Hepatocyte (in vitro differentiated cells): ENCODE data around the gene RPAP2. TPM values are rescaled to one million over a fixed set of nuclear protein-coding genes. Genes with fewer than 3 reads are reported as not detected.
"Not testable (repeated sequence)": the region's sequence is repeated elsewhere in the genome, so short reads cannot be mapped to it uniquely, and the experiment has no call there.

Source experiments
- DNase-seq: peaks from one replicate; pipeline ENCODE4 v3.0.0-alpha.2; 2016; ENCODE audit warnings: low spot score
- H2AFZ ChIP-seq: fragments of 200-600 bp; sonication (generic); 2 replicates; pipeline ENCODE4 v1.6.0; 2016; ENCODE audit warnings: antibody characterized with exemption, mild to moderate bottlenecking
- H3K27ac ChIP-seq: fragments of 200-600 bp; sonication (generic); 2 replicates; pipeline ENCODE4 v1.5.1; 2016; ENCODE audit warnings: mild to moderate bottlenecking
- H3K27me3 ChIP-seq: fragments of 200-600 bp; sonication (generic); 2 replicates; pipeline ENCODE4 v1.6.1; 2016
- H3K36me3 ChIP-seq: fragments of 200-600 bp; sonication (generic); replicated peaks from 2 replicates; pipeline ENCODE4 v1.5.1; 2016; ENCODE audit warnings: low read depth; ENCODE audit not compliant: insufficient read depth
- H3K4me1 ChIP-seq: fragments of 200-600 bp; sonication (generic); 2 replicates; pipeline ENCODE4 v1.5.1; 2016; ENCODE audit warnings: mild to moderate bottlenecking, moderate library complexity; ENCODE audit not compliant: insufficient read depth
- H3K4me2 ChIP-seq: fragments of 200-600 bp; sonication (generic); 2 replicates; pipeline ENCODE4 v1.6.0; 2016
- H3K4me3 ChIP-seq: fragments of 200-600 bp; sonication (generic); 2 replicates; pipeline ENCODE4 v1.5.1; 2016; ENCODE audit warnings: mild to moderate bottlenecking
- H3K79me2 ChIP-seq: fragments of 200-600 bp; sonication (generic); 2 replicates; pipeline ENCODE4 v1.6.0; 2017; ENCODE audit warnings: mild to moderate bottlenecking
- H3K9me2 ChIP-seq: fragments of 200-600 bp; sonication (generic); replicated peaks from 2 replicates; pipeline ENCODE4 v1.6.0; 2017; ENCODE audit warnings: mild to moderate bottlenecking; ENCODE audit not compliant: insufficient read depth
- H3K9me3 ChIP-seq: fragments of 200-600 bp; sonication (generic); 2 replicates; pipeline ENCODE4 v1.5.1; 2016; ENCODE audit warnings: low read depth, mild to moderate bottlenecking
- H4K20me1 ChIP-seq: fragments of 200-600 bp; sonication (generic); 2 replicates; pipeline ENCODE4 v1.6.0; 2016; ENCODE audit warnings: mild to moderate bottlenecking; ENCODE audit not compliant: insufficient read depth, poor library complexity, severe bottlenecking
- CTCF ChIP-seq: fragments of 200-600 bp; sonication (generic); IDR thresholded peaks from 2 replicates; pipeline ENCODE4 v1.5.1; 2016; ENCODE audit warnings: antibody characterized with exemption, mild to moderate bottlenecking; ENCODE audit not compliant: poor library complexity
- EZH2 ChIP-seq: fragments of 200-600 bp; sonication (generic); IDR thresholded peaks from 2 replicates; pipeline ENCODE4 v1.6.1; 2016; ENCODE audit warnings: antibody characterized with exemption, mild to moderate bottlenecking, borderline replicate concordance
- EZH2phosphoT487 ChIP-seq: fragments of 200-600 bp; sonication (generic); IDR thresholded peaks from one replicate; pipeline ENCODE4 v1.6.1; 2018; ENCODE audit warnings: antibody characterized with exemption, mild to moderate bottlenecking, low read depth, moderate library complexity; ENCODE audit not compliant: unreplicated experiment, severe bottlenecking
- WGBS: methylation state at CpG from one replicate; pipeline ENCODE4 v1.1.6; 2016; ENCODE audit warnings: low lambda C conversion rate; ENCODE audit errors: missing lambda C conversion rate; 5-methylcytosine and 5-hydroxymethylcytosine counted together
- polyA plus RNA-seq: library from polyadenylated mRNA; unstranded; fragments of >200 nt; fragmentation: Nextera tagmentation; extraction: Ambion mirVana; gene quantifications from 2 replicates; pipeline ENCODE4 v1.2.1, GENCODE V29; 2016
- total RNA-seq: library from RNA; depleted of rRNA; stranded (reverse); fragments of >200 nt; gene quantifications from 2 replicates; pipeline ENCODE4 v1.2.3, GENCODE V29; 2014

Gene RPAP2
- total and polyA plus RNA-seq, 2 experiments from 2014 or later, result 20.7 to 23.4 TPM

GRCh38 chr1:92419642-92420041, 120.8 kb downstream of the RPAP2 start:
- H4K20me1 ChIP-seq, result no peaks in the 10 kb centered on the region
- H3K27ac ChIP-seq, result no peak overlapping the region
- DNase-seq, result no peak
- no peak for TF ChIP-seq CTCF
- no peak for TF ChIP-seq EZH2phosphoT487
- TF ChIP-seq EZH2, result no peak
- 84% methylated on average over 4 of the region's 4 CpGs for WGBS
- no peaks in the 10 kb centered on the region for H3K9me3 ChIP-seq
- H3K4me3 ChIP-seq, result no peak overlapping the region
- H2AFZ ChIP-seq, result no peak overlapping the region
- no peaks in the 10 kb centered on the region for H3K4me1 ChIP-seq
- no peak overlapping the region for H3K4me2 ChIP-seq
- no peaks in the 10 kb centered on the region for H3K36me3 ChIP-seq
- no peaks in the 10 kb centered on the region for H3K9me2 ChIP-seq
- H3K27me3 ChIP-seq, result no peaks in the 10 kb centered on the region
- no peaks in the 10 kb centered on the region for H3K79me2 ChIP-seq

- H3K36me3 ChIP-seq, result no peaks in the 10 kb centered on the region
- WGBS, result 65% methylated on average over 4 of the region's 4 CpGs
- no peak overlapping the region for H3K27ac ChIP-seq
- no peaks in the 10 kb centered on the region for H3K9me3 ChIP-seq
- H3K79me2 ChIP-seq, result no peaks in the 10 kb centered on the region
- H3K4me1 ChIP-seq, result no peaks in the 10 kb centered on the region
- H3K27me3 ChIP-seq, result no peaks in the 10 kb centered on the region
- no peak overlapping the region for H3K4me2 ChIP-seq
- no peaks in the 10 kb centered on the region for H4K20me1 ChIP-seq
- TF ChIP-seq EZH2, result no peak
- TF ChIP-seq EZH2phosphoT487, result no peak
- TF ChIP-seq CTCF, result no peak
- H3K9me2 ChIP-seq, result no peaks in the 10 kb centered on the region
- DNase-seq, result no peak
- H2AFZ ChIP-seq, result no peak overlapping the region
- no peak overlapping the region for H3K4me3 ChIP-seq
Observed at GRCh38 chr1:92424381-92424780, 125.5 kb downstream of the RPAP2 start.

GRCh38 chr1:92425617-92426016, 126.8 kb downstream of the RPAP2 start:
- no peaks in the 10 kb centered on the region for H3K9me3 ChIP-seq
- WGBS, result 76% methylated on average over 2 of the region's 2 CpGs
- TF ChIP-seq EZH2phosphoT487 (no peak), EZH2 (no peak), CTCF (no peak)
- no peaks in the 10 kb centered on the region for H4K20me1 ChIP-seq
- no peak for DNase-seq
- no peak overlapping the region for H3K27ac ChIP-seq
- no peak overlapping the region for H3K4me2 ChIP-seq
- no peaks in the 10 kb centered on the region for H3K79me2 ChIP-seq
- H3K9me2 ChIP-seq, result no peaks in the 10 kb centered on the region
- no peaks in the 10 kb centered on the region for H3K27me3 ChIP-seq
- H2AFZ ChIP-seq, result no peak overlapping the region
- no peaks in the 10 kb centered on the region for H3K36me3 ChIP-seq
- no peak overlapping the region for H3K4me3 ChIP-seq
- H3K4me1 ChIP-seq, result no peaks in the 10 kb centered on the region

- no peaks in the 10 kb centered on the region for H3K36me3 ChIP-seq
- 89% methylated on average over 1 of the region's 1 CpG for WGBS
- no peaks in the 10 kb centered on the region for H3K79me2 ChIP-seq
- H3K27me3 ChIP-seq, result no peaks in the 10 kb centered on the region
- no peak overlapping the region for H3K4me2 ChIP-seq
- H3K4me3 ChIP-seq, result no peak overlapping the region
- H3K4me1 ChIP-seq, result no peaks in the 10 kb centered on the region
- TF ChIP-seq CTCF (no peak), EZH2phosphoT487 (no peak), EZH2 (no peak)
- no peaks in the 10 kb centered on the region for H3K9me3 ChIP-seq
- no peak overlapping the region for H3K27ac ChIP-seq
- no peak overlapping the region for H2AFZ ChIP-seq
- no peaks in the 10 kb centered on the region for H3K9me2 ChIP-seq
- no peaks in the 10 kb centered on the region for H4K20me1 ChIP-seq
- DNase-seq, result no peak
Observed at GRCh38 chr1:92430030-92430429, 131.2 kb downstream of the RPAP2 start.

- not testable (repeated sequence) for H3K4me1 ChIP-seq, H3K27me3 ChIP-seq, H3K36me3 ChIP-seq, DNase-seq, H3K4me2 ChIP-seq, H2AFZ ChIP-seq, H3K9me2 ChIP-seq, H3K9me3 ChIP-seq, H3K4me3 ChIP-seq, H4K20me1 ChIP-seq, H3K79me2 ChIP-seq, H3K27ac ChIP-seq
- WGBS, result 41% methylated on average over 1 of the region's 1 CpG
Observed at GRCh38 chr1:92434572-92434971, 135.7 kb downstream of the RPAP2 start.
